H1 (cell line): ENCODE results near the gene ADCY5. TPM values are rescaled to one million over a fixed set of nuclear protein-coding genes. Genes with fewer than 3 reads are reported as not detected.

Source experiments
- CTCF ChIA-PET: fragments of 300-600 bp; sonication (Branson Sonifier 250); formaldehyde crosslinking; loops from one replicate; lab custom pipeline; 2021; ENCODE audit not compliant: partially characterized antibody; lab: Charles Lee
- POLR2A ChIA-PET: fragments of 300-600 bp; sonication (Branson Sonifier 250); formaldehyde crosslinking; loops from one replicate; lab custom pipeline; 2021; ENCODE audit warnings: inconsistent platforms; ENCODE audit not compliant: partially characterized antibody; lab: Charles Lee
- DNase-seq, 2 experiments: peaks; one replicate each; pipeline versions ENCODE4 v3.0.0 to v3.0.0-alpha.2; 2010 to 2022; ENCODE audit warnings: low spot score in 2 of 2, low read depth in 1 of 2, mixed read lengths in 1 of 2
- FAIRE-seq: peaks from 2 replicates; lab custom pipeline; 2011; peaks lifted over from hg19 to GRCh38; lab: Jason Lieb, UNC
- H2AFZ ChIP-seq: 2 replicates; pipeline ENCODE4 v1.8.1; 2012; ENCODE audit warnings: low read length, inconsistent platforms
- H2AK5ac ChIP-seq: 2 replicates; pipeline ENCODE4 v1.6.1; 2013; ENCODE audit warnings: low read depth, low read length
- H2BK120ac ChIP-seq: replicated peaks from 2 replicates; pipeline ENCODE3; 2013; ENCODE audit warnings: low read depth, low read length, inconsistent platforms
- H2BK12ac ChIP-seq: 2 replicates; pipeline ENCODE4 v1.6.1; 2013; ENCODE audit warnings: low read depth, low read length
- H2BK15ac ChIP-seq: 2 replicates; pipeline ENCODE4 v1.6.1; 2013; ENCODE audit warnings: low read length
- H2BK20ac ChIP-seq: 2 replicates; pipeline ENCODE4 v1.6.1; 2013; ENCODE audit warnings: low read length
- H2BK5ac ChIP-seq: 2 replicates; pipeline ENCODE4 v1.6.1; 2013; ENCODE audit warnings: low read depth, low read length
- H3K14ac ChIP-seq: 2 replicates; pipeline ENCODE4 v1.6.1; 2013; ENCODE audit warnings: inconsistent platforms; ENCODE audit not compliant: insufficient read length
- H3K18ac ChIP-seq: 2 replicates; pipeline ENCODE4 v1.6.1; 2013; ENCODE audit warnings: low read length; ENCODE audit errors: extremely low read depth
- H3K23ac ChIP-seq: 2 replicates; pipeline ENCODE4 v1.6.1; 2013; ENCODE audit warnings: inconsistent platforms; ENCODE audit not compliant: insufficient read length
- H3K23me2 ChIP-seq: 2 replicates; pipeline ENCODE4 v1.6.1; 2013; ENCODE audit warnings: low read depth, low read length
- H3K27ac ChIP-seq: 2 replicates; pipeline ENCODE4 v1.6.1; 2011; ENCODE audit warnings: low read depth, low read length, inconsistent platforms
- H3K27me3 ChIP-seq, 4 experiments: replicated peaks in 1 of 4; 1 replicate in 1 of 4; 2 replicates in 3 of 4; pipeline versions ENCODE4 v1.6.1 to v1.8.1; 2011 to 2013; ENCODE audit warnings: low read length in 3 of 4, mild to moderate bottlenecking in 3 of 4, inconsistent platforms in 2 of 4, mixed read lengths in 2 of 4, moderate library complexity in 1 of 4; ENCODE audit not compliant: control insufficient read depth in 3 of 4, insufficient read depth in 3 of 4; ENCODE audit errors: extremely low read depth in 1 of 4
- H3K36me3 ChIP-seq, 4 experiments: 2 replicates each; pipeline versions ENCODE4 v1.6.1 to v1.8.1; 2011 to 2013; ENCODE audit warnings: mild to moderate bottlenecking in 4 of 4, low read length in 3 of 4, moderate library complexity in 2 of 4, control low read depth in 1 of 4, inconsistent platforms in 1 of 4; ENCODE audit not compliant: insufficient read depth in 4 of 4, control insufficient read depth in 2 of 4
- H3K4ac ChIP-seq: replicated peaks from 2 replicates; pipeline ENCODE3; 2013; ENCODE audit warnings: low read length, low read depth, mixed read lengths, inconsistent platforms; ENCODE audit not compliant: insufficient read length
- H3K4me1 ChIP-seq, 4 experiments: replicated peaks in 1 of 4; 1 replicate in 1 of 4; 2 replicates in 3 of 4; pipeline versions ENCODE4 v1.6.1 to v1.8.1; 2011 to 2013; ENCODE audit warnings: low read length in 3 of 4, inconsistent platforms in 2 of 4, mixed read lengths in 1 of 4; ENCODE audit not compliant: insufficient read depth in 4 of 4, control insufficient read depth in 3 of 4
- H3K4me2 ChIP-seq, 2 experiments: 2 replicates each; pipeline versions ENCODE4 v1.6.1 to v1.8.1; 2011 to 2013; ENCODE audit warnings: low read depth in 2 of 2, low read length in 2 of 2, control low read depth in 1 of 2, inconsistent platforms in 1 of 2, mild to moderate bottlenecking in 1 of 2; ENCODE audit not compliant: insufficient read depth in 1 of 2
- H3K4me3 ChIP-seq, 4 experiments: fragments of 200-600, 300-600 bp in 1 of 4; sonication (generic), shearing (Covaris generic), sonication (Bioruptor Twin) in 1 of 4; 2 replicates each; pipeline versions ENCODE4 v1.5.1 to v1.8.1; 2011 to 2016; ENCODE audit warnings: low read length in 4 of 4, low read depth in 3 of 4, control low read depth in 2 of 4, inconsistent platforms in 2 of 4, mild to moderate bottlenecking in 2 of 4, mixed read lengths in 1 of 4, moderate library complexity in 1 of 4; ENCODE audit not compliant: insufficient read depth in 2 of 4; ENCODE audit errors: extremely low read depth in 1 of 4
- H3K56ac ChIP-seq: replicated peaks from 2 replicates; pipeline ENCODE3; 2013; ENCODE audit warnings: low read depth, mild to moderate bottlenecking, mixed read lengths, low read length, inconsistent platforms; ENCODE audit not compliant: insufficient read length
- H3K79me1 ChIP-seq: 2 replicates; pipeline ENCODE4 v1.6.1; 2013; ENCODE audit warnings: low read depth, low read length, control low read depth
- H3K79me2 ChIP-seq, 2 experiments: 2 replicates each; pipeline versions ENCODE4 v1.6.1 to v1.8.1; 2012 to 2013; ENCODE audit warnings: low read length in 2 of 2, mild to moderate bottlenecking in 2 of 2, inconsistent platforms in 1 of 2; ENCODE audit not compliant: insufficient read depth in 2 of 2, control insufficient read depth in 1 of 2
- H3K9ac ChIP-seq, 4 experiments: replicated peaks in 1 of 4; 1 replicate in 1 of 4; 2 replicates in 3 of 4; pipeline versions ENCODE4 v1.6.1 to v1.8.1; 2011 to 2013; ENCODE audit warnings: low read depth in 3 of 4, low read length in 3 of 4, control low read depth in 2 of 4, mild to moderate bottlenecking in 2 of 4, moderate library complexity in 2 of 4, inconsistent platforms in 1 of 4; ENCODE audit errors: extremely low read depth in 1 of 4
- H3K9me3 ChIP-seq, 2 experiments: 2 replicates each; pipeline versions ENCODE4 v1.6.1 to v1.8.1; 2012 to 2013; ENCODE audit warnings: mild to moderate bottlenecking in 2 of 2, moderate library complexity in 2 of 2, control low read depth in 1 of 2, inconsistent platforms in 1 of 2, low read depth in 1 of 2, low read length in 1 of 2, mixed read lengths in 1 of 2; ENCODE audit not compliant: insufficient read depth in 2 of 2
- H4K20me1 ChIP-seq, 2 experiments: replicated peaks in 1 of 2; 2 replicates each; pipeline versions ENCODE3 to v1.8.1; 2011 to 2013; ENCODE audit warnings: inconsistent platforms in 2 of 2, low read length in 2 of 2, mild to moderate bottlenecking in 1 of 2; ENCODE audit not compliant: insufficient read depth in 2 of 2, control insufficient read depth in 1 of 2
- H4K5ac ChIP-seq: 2 replicates; pipeline ENCODE4 v1.6.1; 2013; ENCODE audit warnings: low read length, low read depth, mixed read lengths, inconsistent platforms; ENCODE audit not compliant: insufficient read length
- H4K8ac ChIP-seq: 2 replicates; pipeline ENCODE4 v1.8.0; 2013; ENCODE audit warnings: mild to moderate bottlenecking, moderate library complexity, low read length, inconsistent platforms; ENCODE audit not compliant: insufficient read depth; ENCODE audit errors: extremely low read depth
- H4K91ac ChIP-seq: replicated peaks from 2 replicates; pipeline ENCODE3; 2013; ENCODE audit warnings: low read length, mixed read lengths, inconsistent platforms; ENCODE audit not compliant: insufficient read length
- BACH1 ChIP-seq: IDR thresholded peaks from 2 replicates; pipeline ENCODE4 v1.6.1; 2012; ENCODE audit warnings: low read length, improper control_type of control experiment
- CHD1 ChIP-seq: IDR thresholded peaks from 2 replicates; pipeline ENCODE4 v1.6.1; 2012; ENCODE audit warnings: low read depth, low read length, improper control_type of control experiment
- CREB1 ChIP-seq: IDR thresholded peaks from 2 replicates; pipeline ENCODE4 v1.6.1; 2012; ENCODE audit warnings: inconsistent platforms
- EZH2 ChIP-seq: fragments of 200-600 bp; sonication (generic); IDR thresholded peaks from 2 replicates; pipeline ENCODE4 v1.7.1; 2012; ENCODE audit warnings: low read depth, mild to moderate bottlenecking, moderate library complexity, low read length, inconsistent platforms; ENCODE audit not compliant: severe bottlenecking
- JUN ChIP-seq: IDR thresholded peaks from 2 replicates; pipeline ENCODE4 v1.6.1; 2011; ENCODE audit warnings: low read depth, mild to moderate bottlenecking, improper control_type of control experiment, low read length
- KDM4A ChIP-seq: IDR thresholded peaks from one replicate; pipeline ENCODE4 v1.7.1; 2012; ENCODE audit warnings: low read depth, mild to moderate bottlenecking, moderate library complexity, low read length, inconsistent platforms; ENCODE audit not compliant: severe bottlenecking
- PHF8 ChIP-seq: fragments of 200-600 bp; sonication (generic); conservative IDR thresholded peaks from 2 replicates; pipeline ENCODE4 v1.7.1; 2012; ENCODE audit warnings: low read depth, mild to moderate bottlenecking, inconsistent platforms, low read length, moderate library complexity
- RBBP5 ChIP-seq: IDR thresholded peaks from 2 replicates; pipeline ENCODE4 v1.7.1; 2012; ENCODE audit warnings: low read depth, mild to moderate bottlenecking, inconsistent platforms, low read length, moderate library complexity, borderline replicate concordance
- TBP ChIP-seq: IDR thresholded peaks from 2 replicates; pipeline ENCODE4 v1.6.1; 2011; ENCODE audit warnings: low read depth, low read length, improper control_type of control experiment
- WGBS, 2 experiments: shearing (Covaris generic) in 1 of 2; methylation state at CpG; one replicate each; pipeline versions ENCODE4 v1.1.6 to v1.1.7; 2013 to 2015; ENCODE audit warnings: low lambda C conversion rate in 2 of 2, mixed read lengths in 2 of 2, inconsistent platforms in 1 of 2, low coverage in 1 of 2, missing lambda C conversion rate in 1 of 2; ENCODE audit not compliant: insufficient replicate concordance in 2 of 2, insufficient coverage in 1 of 2, insufficient read length in 1 of 2; ENCODE audit errors: extremely low coverage in 1 of 2, missing lambda C conversion rate in 1 of 2; 5-methylcytosine and 5-hydroxymethylcytosine counted together
- polyA plus RNA-seq, 7 experiments: library from polyadenylated mRNA; depleted of rRNA in 3 of 7; stranded (reverse) in 5 of 7; unstranded in 2 of 7; fragments of >200 nt in 5 of 7; fragments of 200-250 nt in 2 of 7; gene quantifications; 1 replicate in 5 of 7; 2 replicates in 1 of 7; 4 replicates in 1 of 7; pipeline versions ENCODE4 v1.2.1 to v1.2.3, GENCODE V29; 2011 to 2013; ENCODE audit warnings: missing spikeins in 2 of 7, mixed read lengths in 2 of 7
- total RNA-seq: library from RNA; stranded (reverse); fragmentation: NEBNext Ultra II Directional; extraction: Animal tissue kit (Norgen Biotek cat#: 25700); gene quantifications from 2 replicates; pipeline ENCODE4 v1.2.1, GENCODE V29; 2021

The ADCY5 gene
- total and polyA plus RNA-seq, 2 of the 8 experiments (the other 6 are each of a cell fraction or from before 2014, with no cell fraction given) = 18.9 to 40.8 TPM

DNA sequence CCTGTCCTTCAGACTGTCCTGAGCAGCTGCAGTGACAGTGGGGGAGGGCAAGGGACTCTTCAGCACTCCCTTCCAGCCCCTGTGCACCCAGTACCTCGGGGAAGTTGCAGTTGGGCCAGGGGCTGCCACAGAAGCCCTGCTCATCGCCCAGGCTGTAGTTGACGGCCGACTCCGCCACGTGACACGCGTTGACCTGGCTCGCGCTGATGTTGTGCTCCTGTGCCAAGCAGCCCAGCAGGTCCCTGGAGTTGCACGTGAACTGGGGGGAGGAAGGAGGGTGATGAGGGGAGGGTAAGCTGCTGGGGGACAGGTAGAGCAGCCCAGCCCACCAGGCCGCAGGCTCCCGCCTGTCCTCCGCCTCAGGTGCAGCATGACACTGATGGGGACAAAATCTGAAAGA lies 145.9 kb downstream of the ADCY5 start:
- H3K23me2 ChIP-seq = no peaks in the 10 kb centered on the region
- no peak overlapping the region for H3K14ac ChIP-seq
- no peak overlapping the region for H2BK5ac ChIP-seq
- H4K20me1 ChIP-seq = no peaks in the 10 kb centered on the region
- ChIA-PET CTCF (interaction anchor here (0.6 to 17.6 kb wide), 10 partner anchors 11 to 353 kb away, joined by 3 to 245 read pairs (median 6); no protein-coding TSS in a partner anchor), POLR2A (interaction anchor here (0.9 to 7.0 kb wide), 3 partner anchors 11 to 24 kb away, joined by 3 to 35 read pairs (median 4); no protein-coding TSS in a partner anchor)
- peaks cover 0 to 13% (median 6%) of the 10 kb centered on the region in 4 experiments; a peak in 4 of 8 replicates for H3K36me3 ChIP-seq
- H2BK15ac ChIP-seq = no peak overlapping the region
- H2BK120ac ChIP-seq = no peak overlapping the region
- H4K8ac ChIP-seq = no peak overlapping the region
- TF ChIP-seq KDM4A (no peak), JUN (no peak), RBBP5 (no peak), TBP (no peak), BACH1 (no peak), CHD1 (no peak), EZH2 (no peak), PHF8 (no peak), CREB1 (no peak)
- no peak overlapping the region for H3K56ac ChIP-seq
- no peak overlapping the region for H2BK12ac ChIP-seq
- no peak overlapping the region for H3K9ac ChIP-seq
- H2BK20ac ChIP-seq = no peak overlapping the region
- no peaks in the 10 kb centered on the region for H3K27me3 ChIP-seq
- H3K4me2 ChIP-seq = no peak overlapping the region
- no peak overlapping the region for H2AK5ac ChIP-seq
- peaks cover 2% of the 10 kb centered on the region; the same call in 1 of the 2 replicates for H3K79me1 ChIP-seq
- H4K5ac ChIP-seq = no peak overlapping the region
- no peak for FAIRE-seq
- no peak overlapping the region for H4K91ac ChIP-seq
- no peak overlapping the region for H2AFZ ChIP-seq
- H3K23ac ChIP-seq = no peak overlapping the region
- no peak overlapping the region; the same call in 1 of the 2 replicates for H3K27ac ChIP-seq
- no peak overlapping the region for H3K4me3 ChIP-seq
- H3K4ac ChIP-seq = no peak overlapping the region
- no peaks in the 10 kb centered on the region for H3K9me3 ChIP-seq
- no peak for DNase-seq
- WGBS, 2 experiments = 96% methylated on average over 10 of the region's 14 CpGs; no CpG with 5 or more reads in 1 of the 2 experiments
- H3K4me1 ChIP-seq = peaks cover 0 to 2% (median 0%) of the 10 kb centered on the region in 4 experiments; a peak in 1 of 7 replicates
- no peak overlapping the region for H3K18ac ChIP-seq
- no peaks in the 10 kb centered on the region for H3K79me2 ChIP-seq
